ENCODE measurements around the gene PRKCA. TPM values are rescaled to one million over a fixed set of nuclear protein-coding genes. Genes with fewer than 3 reads are reported as not detected.

The PRKCA gene
- polyA plus RNA-seq, 1 experiment: 66.8 TPM

DNA sequence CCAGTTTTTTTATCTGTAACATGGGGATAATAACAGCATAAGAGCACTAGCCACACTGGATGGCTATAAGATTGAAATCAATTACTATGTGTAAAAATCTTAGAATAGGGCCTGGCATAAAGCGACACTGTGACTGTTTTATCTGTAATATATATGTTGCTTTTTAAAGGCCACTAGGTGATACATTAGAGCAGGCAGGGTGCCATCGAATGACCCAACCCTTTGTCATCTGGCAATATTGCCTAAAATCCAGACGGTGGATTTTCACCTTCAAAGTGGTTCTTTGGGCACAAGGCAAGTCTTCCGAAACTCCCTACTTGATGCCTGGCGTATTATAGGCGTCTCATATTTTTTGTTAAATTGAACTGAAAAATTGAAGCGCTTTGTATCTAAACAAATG lies 69.1 kb downstream of the PRKCA start:
- no peaks in the 10 kb centered on the region for H3K9me3 ChIP-seq (ENCODE audit: control insufficient read depth, insufficient read depth, low read length)
- TF ChIP-seq, protein P1, sequence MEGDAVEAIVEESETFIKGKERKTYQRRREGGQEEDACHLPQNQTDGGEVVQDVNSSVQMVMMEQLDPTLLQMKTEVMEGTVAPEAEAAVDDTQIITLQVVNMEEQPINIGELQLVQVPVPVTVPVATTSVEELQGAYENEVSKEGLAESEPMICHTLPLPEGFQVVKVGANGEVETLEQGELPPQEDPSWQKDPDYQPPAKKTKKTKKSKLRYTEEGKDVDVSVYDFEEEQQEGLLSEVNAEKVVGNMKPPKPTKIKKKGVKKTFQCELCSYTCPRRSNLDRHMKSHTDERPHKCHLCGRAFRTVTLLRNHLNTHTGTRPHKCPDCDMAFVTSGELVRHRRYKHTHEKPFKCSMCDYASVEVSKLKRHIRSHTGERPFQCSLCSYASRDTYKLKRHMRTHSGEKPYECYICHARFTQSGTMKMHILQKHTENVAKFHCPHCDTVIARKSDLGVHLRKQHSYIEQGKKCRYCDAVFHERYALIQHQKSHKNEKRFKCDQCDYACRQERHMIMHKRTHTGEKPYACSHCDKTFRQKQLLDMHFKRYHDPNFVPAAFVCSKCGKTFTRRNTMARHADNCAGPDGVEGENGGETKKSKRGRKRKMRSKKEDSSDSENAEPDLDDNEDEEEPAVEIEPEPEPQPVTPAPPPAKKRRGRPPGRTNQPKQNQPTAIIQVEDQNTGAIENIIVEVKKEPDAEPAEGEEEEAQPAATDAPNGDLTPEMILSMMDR (IDR thresholded peaks at IDR 0.05; ENCODE audit: low read depth, low read length): no peak
- ChIA-PET CTCF (no interaction called here), POLR2A (no interaction called here)
- no peak overlapping the region for H3K27ac ChIP-seq (ENCODE audit: low read depth, low read length)
- no peak for DNase-seq (ENCODE audit: low read depth, low spot score)
- no peak overlapping the region for H3K4me3 ChIP-seq (ENCODE audit: low read depth, low read length)
- H3K27me3 ChIP-seq (ENCODE audit: control insufficient read depth, insufficient read depth, low read length): no peaks in the 10 kb centered on the region

DNA sequence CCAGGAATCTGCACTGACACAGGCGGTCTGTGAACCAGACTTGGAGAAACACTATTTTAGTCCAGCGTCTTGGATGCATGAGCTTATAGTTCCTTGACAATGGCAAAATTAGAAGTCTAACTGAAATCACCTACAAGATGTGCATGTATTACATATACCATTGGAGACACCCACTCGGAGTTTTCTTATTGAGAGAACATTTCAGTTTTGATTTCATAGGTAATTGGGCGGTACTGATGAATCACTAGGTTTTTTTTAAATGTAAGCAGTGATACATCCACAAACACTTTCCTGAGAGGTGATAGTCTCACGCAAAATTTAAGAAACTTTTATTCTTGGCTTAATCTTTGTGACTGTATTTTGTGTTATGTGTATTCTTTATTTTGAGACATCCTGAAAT lies 69.8 kb downstream of the PRKCA start:
- CTCF ChIA-PET: no interaction called here
- TF ChIP-seq, protein P1 (IDR thresholded peaks at IDR 0.05; ENCODE audit: low read depth, low read length): no peak
- H3K9me3 ChIP-seq (ENCODE audit: control insufficient read depth, insufficient read depth, low read length): no peaks in the 10 kb centered on the region
- POLR2A ChIA-PET: no interaction called here
- no peaks in the 10 kb centered on the region for H3K27me3 ChIP-seq (ENCODE audit: control insufficient read depth, insufficient read depth, low read length)
- no peak overlapping the region for H3K27ac ChIP-seq (ENCODE audit: low read depth, low read length)
- H3K4me3 ChIP-seq (ENCODE audit: low read depth, low read length): no peak overlapping the region
- no peak for DNase-seq (ENCODE audit: low read depth, low spot score)

DNA sequence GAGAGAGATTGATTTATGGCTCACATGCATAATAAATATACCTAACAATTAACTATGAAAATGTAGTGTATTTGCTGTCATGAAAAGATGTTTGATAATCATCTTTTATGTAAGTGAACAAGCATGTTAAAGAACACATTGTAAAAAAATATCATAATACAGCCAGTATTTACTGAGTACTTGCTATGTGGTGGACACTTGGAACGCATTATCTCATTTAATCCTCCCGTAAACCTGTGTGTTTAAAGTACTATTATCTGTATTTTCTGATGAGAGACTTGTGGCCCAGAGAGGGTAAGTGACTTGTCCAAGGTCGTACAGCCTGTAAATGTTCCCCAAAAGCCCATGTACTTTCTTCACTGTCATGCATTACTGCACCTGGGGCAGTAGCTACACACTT lies 70.7 kb downstream of the PRKCA start:
- Histone ChIP-seq H3K27ac (ENCODE audit: low read depth, low read length) (no peak overlapping the region), H3K4me3 (ENCODE audit: low read depth, low read length) (no peak overlapping the region), H3K9me3 (ENCODE audit: control insufficient read depth, insufficient read depth, low read length) (no peaks in the 10 kb centered on the region), H3K27me3 (ENCODE audit: control insufficient read depth, insufficient read depth, low read length) (no peaks in the 10 kb centered on the region)
- CTCF ChIA-PET: no interaction called here
- TF ChIP-seq, protein P1 (IDR thresholded peaks at IDR 0.05; ENCODE audit: low read depth, low read length): no peak
- DNase-seq (ENCODE audit: low read depth, low spot score): no peak
- POLR2A ChIA-PET: no interaction called here

DNA sequence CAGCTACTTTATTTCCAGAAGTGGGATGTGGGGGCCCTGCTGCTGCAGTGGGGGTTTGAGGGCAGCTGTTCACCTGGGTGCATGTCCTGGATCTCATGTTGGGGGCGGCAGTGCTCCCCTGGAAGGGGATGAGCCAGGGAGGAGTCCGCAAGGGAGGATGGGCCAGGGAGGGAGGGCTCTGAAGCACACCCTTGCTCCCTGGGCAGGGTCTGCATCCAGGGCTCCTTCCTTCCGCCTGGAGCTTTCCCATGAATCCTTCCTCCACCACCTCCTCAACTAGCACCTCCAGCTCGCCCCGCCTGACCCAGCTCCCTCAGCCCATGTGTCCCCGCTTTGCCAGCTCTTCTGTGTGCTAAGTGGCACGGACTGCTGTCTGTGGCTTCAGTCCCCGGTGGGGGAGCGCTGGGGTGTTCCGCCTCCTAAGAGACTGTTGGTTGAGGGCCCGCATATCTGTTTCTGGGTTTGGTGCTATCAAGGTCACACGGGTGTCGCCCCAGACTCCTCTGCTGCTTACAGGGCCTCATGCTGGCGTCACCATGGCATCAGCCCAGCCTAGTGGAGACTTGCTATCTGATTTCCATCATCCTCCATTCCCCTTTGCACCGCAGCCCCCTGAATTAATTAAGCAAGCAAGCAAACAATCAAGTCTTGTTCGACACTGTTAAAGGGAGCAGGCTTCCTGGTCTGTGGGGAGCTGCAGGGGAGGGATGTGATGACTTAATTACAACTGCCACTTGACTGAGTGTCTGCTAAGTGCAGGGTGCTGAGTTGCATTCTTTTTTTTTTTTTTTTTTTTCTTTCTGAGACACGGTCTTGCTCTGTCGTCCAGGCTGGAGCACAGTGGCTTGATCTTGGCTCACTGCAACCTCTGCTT lies 71.8 kb downstream of the PRKCA start:
- TF ChIP-seq, protein P1 (IDR thresholded peaks at IDR 0.05; ENCODE audit: low read depth, low read length): no peak
- Histone ChIP-seq H3K27me3 (ENCODE audit: control insufficient read depth, insufficient read depth, low read length) (no peaks in the 10 kb centered on the region), H3K27ac (ENCODE audit: low read depth, low read length) (no peak overlapping the region), H3K9me3 (ENCODE audit: control insufficient read depth, insufficient read depth, low read length) (no peaks in the 10 kb centered on the region), H3K4me3 (ENCODE audit: low read depth, low read length) (no peak overlapping the region)
- ChIA-PET CTCF (no interaction called here), POLR2A (interaction anchor here (0.7 kb wide), 1 partner anchor 160 kb away, joined by 10 read pairs; no protein-coding TSS in a partner anchor)
- DNase-seq (ENCODE audit: low read depth, low spot score): no peak

DNA sequence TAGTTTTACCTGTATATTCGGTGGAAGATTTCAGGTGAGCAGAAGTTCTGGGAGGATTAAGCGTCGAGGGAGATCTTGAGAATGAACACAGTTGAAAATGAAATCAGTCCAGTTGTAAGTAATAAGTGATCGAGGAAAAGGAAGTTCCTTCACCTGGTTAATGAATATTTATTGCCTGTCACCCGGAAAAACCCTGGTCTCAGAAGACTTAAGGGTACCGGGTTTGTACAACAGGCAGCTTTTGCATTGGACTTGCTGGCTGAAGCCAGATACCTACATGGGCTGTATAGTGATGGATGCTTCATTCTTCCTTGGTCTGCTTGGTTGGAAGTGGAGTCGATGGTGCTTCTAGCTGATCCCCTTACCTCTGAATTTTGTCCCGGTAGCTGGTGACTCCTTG lies 72.7 kb downstream of the PRKCA start:
- CTCF ChIA-PET: interaction anchor here (0.6 kb wide), 1 partner anchor 21 kb away, joined by 3 read pairs; no protein-coding TSS in a partner anchor
- no peaks in the 10 kb centered on the region for H3K9me3 ChIP-seq (ENCODE audit: control insufficient read depth, insufficient read depth, low read length)
- POLR2A ChIA-PET: interaction anchor here (0.7 kb wide), 1 partner anchor 159 kb away, joined by 10 read pairs; no protein-coding TSS in a partner anchor
- no peak overlapping the region for H3K27ac ChIP-seq (ENCODE audit: low read depth, low read length)
- TF ChIP-seq, protein P1 (IDR thresholded peaks at IDR 0.05; ENCODE audit: low read depth, low read length): no peak
- no peak overlapping the region for H3K4me3 ChIP-seq (ENCODE audit: low read depth, low read length)
- H3K27me3 ChIP-seq (ENCODE audit: control insufficient read depth, insufficient read depth, low read length): no peaks in the 10 kb centered on the region
- no peak for DNase-seq (ENCODE audit: low read depth, low spot score)
